ENCODE measurements around the gene ELP5. TPM values are rescaled to one million over a fixed set of nuclear protein-coding genes. Genes with fewer than 3 reads are reported as not detected.
A peak's percentile ranks its signal among the peaks of the same experiment; 100 is the strongest.

ELP5 gene
- total RNA-seq, 2 donors from 2014 or later, result 62.1 to 89.5 TPM

DNA sequence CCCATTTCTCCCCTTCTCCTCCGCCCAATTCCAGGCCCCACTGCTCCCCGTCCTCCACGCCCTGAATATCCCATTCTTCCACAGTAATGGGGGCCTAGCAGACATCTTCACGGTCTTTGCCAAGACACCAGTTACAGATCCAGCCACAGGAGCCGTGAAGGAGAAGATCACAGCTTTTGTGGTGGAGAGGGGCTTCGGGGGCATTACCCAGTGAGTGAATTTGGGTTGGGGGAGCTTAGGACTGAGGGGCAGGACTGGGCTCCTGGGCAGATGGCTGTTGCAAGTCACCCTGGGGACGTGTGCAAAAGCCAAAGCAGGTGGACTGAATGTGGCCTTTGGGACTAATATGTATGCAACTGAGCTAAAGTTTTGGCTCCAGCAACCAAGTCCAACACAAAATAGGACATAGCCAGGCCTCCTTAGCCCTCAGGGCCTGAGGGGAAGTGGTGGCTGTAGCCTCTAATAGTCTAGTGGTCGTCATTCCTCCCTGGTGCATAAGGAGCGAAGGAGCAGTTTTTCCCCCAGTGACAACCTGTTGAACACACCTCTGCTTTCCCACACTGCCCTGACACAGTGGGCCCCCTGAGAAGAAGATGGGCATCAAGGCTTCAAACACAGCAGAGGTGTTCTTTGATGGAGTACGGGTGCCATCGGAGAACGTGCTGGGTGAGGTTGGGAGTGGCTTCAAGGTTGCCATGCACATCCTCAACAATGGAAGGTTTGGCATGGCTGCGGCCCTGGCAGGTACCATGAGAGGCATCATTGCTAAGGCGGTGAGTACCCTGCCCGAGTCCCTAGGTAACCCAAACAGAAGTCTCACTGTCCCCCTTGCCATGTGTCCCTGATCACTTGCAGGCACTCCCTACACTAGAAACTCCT is 29.7 kb upstream of the ELP5 start:
- Mint-ChIP-seq H3K9me3 (no peaks in the 10 kb centered on the region), H3K4me1 (ENCODE audit: low read depth) (peaks cover 46% of the 10 kb centered on the region), H3K27me3 (ENCODE audit: low read depth) (no peaks in the 10 kb centered on the region), H3K27ac (no peak overlapping the region), H3K36me3 (ENCODE audit: insufficient read depth in 2 of 2) (peaks cover 1 to 2% of the 10 kb centered on the region in 2 donors), H3K4me3 (no peak overlapping the region)
- ATAC-seq (replicated peaks in 1 of 2), result no peak
- no peak for DNase-seq

- Mint-ChIP-seq H3K27ac (no peak overlapping the region), H3K4me1 (ENCODE audit: low read depth) (peaks cover 43% of the 10 kb centered on the region), H3K4me3 (no peak overlapping the region), H3K27me3 (ENCODE audit: low read depth) (no peaks in the 10 kb centered on the region), H3K9me3 (no peaks in the 10 kb centered on the region), H3K36me3 (ENCODE audit: insufficient read depth in 2 of 2) (peaks cover 1 to 2% of the 10 kb centered on the region in 2 donors)
- ATAC-seq (replicated peaks in 1 of 2) (no peak), DNase-seq (no peak)
Observed at GRCh38 chr17:7222972-7223292, 29.1 kb upstream of the ELP5 start.

DNA sequence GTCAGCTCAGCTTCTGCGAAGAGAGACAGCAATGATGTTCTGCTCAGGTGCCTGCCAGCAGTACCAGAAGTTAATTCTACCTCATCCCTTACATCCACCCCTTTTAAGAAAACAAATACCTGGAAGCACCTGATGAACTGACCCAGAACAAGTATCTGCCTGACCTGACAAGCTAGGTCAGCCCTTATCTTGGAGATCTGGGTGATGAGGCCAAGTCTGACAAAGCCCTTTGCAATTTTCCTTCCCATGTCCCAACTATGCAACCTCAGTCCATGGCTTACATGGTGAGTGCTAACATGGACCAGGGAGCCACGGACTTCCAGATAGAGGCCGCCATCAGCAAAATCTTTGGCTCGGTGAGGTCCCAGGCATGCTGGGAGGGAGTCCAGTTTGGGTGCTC is 28.6 kb upstream of the ELP5 start:
- Mint-ChIP-seq H3K27ac (no peak overlapping the region), H3K27me3 (ENCODE audit: low read depth) (no peaks in the 10 kb centered on the region), H3K9me3 (no peaks in the 10 kb centered on the region), H3K4me3 (no peak overlapping the region), H3K36me3 (ENCODE audit: insufficient read depth in 2 of 2) (peaks cover 1 to 4% of the 10 kb centered on the region in 2 donors), H3K4me1 (ENCODE audit: low read depth) (peaks cover 42% of the 10 kb centered on the region)
- ATAC-seq (replicated peaks in 1 of 2) (no peak), DNase-seq (no peak)

DNA sequence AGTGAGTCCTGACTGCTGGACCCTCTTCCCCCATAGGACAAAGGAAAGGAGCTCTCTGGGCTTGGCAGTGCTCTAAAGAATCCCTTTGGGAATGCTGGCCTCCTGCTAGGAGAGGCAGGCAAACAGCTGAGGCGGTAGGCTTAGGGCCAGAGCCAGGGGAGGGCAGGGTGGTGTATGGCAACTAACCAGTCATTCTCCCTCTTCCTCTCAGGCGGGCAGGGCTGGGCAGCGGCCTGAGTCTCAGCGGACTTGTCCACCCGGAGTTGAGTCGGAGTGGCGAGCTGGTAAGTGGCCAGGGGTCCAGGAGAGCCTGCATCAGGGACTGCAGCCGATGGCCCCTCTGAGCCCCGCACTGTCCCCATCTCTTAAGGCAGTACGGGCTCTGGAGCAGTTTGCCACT is 27.9 kb upstream of the ELP5 start:
- Mint-ChIP-seq H3K27me3 (ENCODE audit: low read depth) (no peaks in the 10 kb centered on the region), H3K4me3 (no peak overlapping the region), H3K4me1 (ENCODE audit: low read depth) (peaks cover 35% of the 10 kb centered on the region), H3K9me3 (no peaks in the 10 kb centered on the region), H3K27ac (no peak overlapping the region), H3K36me3 (ENCODE audit: insufficient read depth in 2 of 2) (peaks cover 1 to 4% of the 10 kb centered on the region in 2 donors)
- DNase-seq, result no peak
- ATAC-seq (replicated peaks in 1 of 2), result no peak

DNA sequence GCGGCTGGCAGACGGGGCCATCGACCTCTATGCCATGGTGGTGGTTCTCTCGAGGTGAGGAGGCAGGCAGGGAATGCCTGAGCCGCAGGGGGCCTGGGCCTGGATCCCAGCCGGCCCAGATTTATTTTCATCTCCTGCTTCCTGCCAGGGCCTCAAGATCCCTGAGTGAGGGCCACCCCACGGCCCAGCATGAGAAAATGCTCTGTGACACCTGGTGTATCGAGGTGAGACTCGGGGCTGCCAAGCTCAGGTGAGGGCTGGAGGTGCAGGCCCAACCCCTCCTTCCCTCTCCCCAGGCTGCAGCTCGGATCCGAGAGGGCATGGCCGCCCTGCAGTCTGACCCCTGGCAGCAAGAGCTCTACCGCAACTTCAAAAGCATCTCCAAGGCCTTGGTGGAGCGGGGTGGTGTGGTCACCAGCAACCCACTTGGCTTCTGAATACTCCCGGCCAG is 27.3 kb upstream of the ELP5 start:
- ATAC-seq (replicated peaks in 1 of 2) (no peak), DNase-seq (no peak)
- Mint-ChIP-seq H3K9me3 (no peaks in the 10 kb centered on the region), H3K36me3 (ENCODE audit: insufficient read depth in 2 of 2) (peaks cover 3 to 4% of the 10 kb centered on the region in 2 donors), H3K27me3 (ENCODE audit: low read depth) (no peaks in the 10 kb centered on the region), H3K27ac (no peak overlapping the region), H3K4me3 (no peak overlapping the region), H3K4me1 (ENCODE audit: low read depth) (peaks cover 29% of the 10 kb centered on the region)

DNA sequence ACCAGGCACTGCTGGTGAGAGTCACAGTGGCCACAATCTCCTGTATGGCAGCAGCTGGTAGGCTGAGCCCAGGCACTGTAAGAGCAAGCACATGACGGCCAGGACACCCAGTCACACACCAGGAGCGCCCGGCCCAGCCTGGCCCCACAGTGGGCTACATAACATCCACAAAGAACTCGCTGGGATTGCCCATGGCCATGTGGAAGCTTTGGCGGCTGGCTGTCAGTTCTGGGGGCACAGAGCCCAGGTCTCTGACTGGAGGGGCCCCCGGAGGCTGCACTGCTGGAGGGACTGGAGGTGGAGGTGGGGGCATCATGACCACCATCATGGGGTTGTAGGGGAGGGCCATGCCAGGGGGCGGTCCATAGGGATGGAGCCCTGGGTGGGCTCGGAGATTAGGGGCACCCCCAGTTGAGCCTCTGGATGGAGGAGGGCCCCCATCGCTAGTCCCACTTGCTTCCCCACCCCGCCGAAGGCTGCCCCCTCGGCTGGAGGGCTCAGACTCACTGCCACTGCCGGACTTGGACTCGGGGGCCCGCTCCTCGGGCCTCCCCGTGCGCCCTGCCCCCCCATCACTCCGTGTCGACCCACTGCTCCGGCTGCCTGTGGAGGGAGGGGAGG is 26.2 kb upstream of the ELP5 start:
- peaks cover 5% of the 10 kb centered on the region in 2 donors for H3K36me3 Mint-ChIP-seq (ENCODE audit: insufficient read depth in 2 of 2)
- peaks cover 29% of the 10 kb centered on the region for H3K4me1 Mint-ChIP-seq (ENCODE audit: low read depth)
- H3K27me3 Mint-ChIP-seq (ENCODE audit: low read depth), result no peaks in the 10 kb centered on the region
- no peak overlapping the region for H3K27ac Mint-ChIP-seq
- no peak for DNase-seq
- no peak overlapping the region for H3K4me3 Mint-ChIP-seq
- no peak for ATAC-seq (replicated peaks in 1 of 2)
- no peaks in the 10 kb centered on the region for H3K9me3 Mint-ChIP-seq

DNA sequence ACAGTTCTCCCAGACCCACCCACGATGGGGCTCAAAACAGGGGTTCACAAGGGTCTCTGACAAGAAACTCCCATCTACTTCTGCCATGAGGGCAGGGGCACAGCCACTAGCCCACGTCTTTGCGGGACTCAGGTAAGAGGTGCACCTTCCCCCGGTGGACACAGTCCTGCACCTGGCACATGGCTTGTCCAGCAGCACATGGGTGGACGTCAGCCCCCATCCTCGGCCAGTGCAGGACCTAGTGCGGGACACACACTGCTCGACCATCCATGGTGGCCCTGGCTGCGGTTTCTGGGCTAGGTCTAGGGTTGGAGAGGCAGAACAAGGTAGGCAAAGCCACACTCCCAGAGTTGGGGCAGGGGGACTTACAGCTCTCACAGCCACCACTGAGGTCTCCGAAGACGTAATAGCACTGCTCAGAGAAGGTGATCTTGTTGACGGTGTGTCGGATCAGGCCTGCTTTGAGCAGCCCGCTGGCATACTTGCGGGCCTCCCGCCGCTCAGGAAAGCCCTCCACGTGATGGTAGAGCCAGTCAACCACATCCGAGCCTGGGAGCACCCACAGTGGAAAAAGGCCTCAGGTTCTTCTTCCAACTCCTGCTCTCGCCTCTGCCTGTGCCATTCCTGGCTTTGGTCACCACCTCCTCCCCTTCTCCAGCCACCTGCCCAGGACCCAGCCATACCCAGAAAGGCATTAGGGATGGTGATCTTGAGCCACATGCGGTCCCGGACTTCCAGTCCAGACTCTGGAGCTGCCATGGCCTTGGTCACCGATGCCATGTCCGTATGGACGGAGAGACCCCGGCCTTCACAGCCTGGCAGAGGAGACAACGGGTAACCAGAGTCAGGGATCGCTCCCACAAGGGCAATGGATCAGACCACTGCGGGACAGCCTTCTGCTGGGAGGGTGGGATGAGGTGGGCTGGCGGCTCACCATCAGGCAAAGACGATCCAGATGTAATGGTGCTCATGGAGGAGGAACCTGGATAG is 25.0 kb upstream of the ELP5 start:
- no peak overlapping the region for H3K4me3 Mint-ChIP-seq
- peaks cover 29% of the 10 kb centered on the region for H3K4me1 Mint-ChIP-seq (ENCODE audit: low read depth)
- no peaks in the 10 kb centered on the region for H3K9me3 Mint-ChIP-seq
- peaks cover 5 to 6% of the 10 kb centered on the region in 2 donors for H3K36me3 Mint-ChIP-seq (ENCODE audit: insufficient read depth in 2 of 2)
- H3K27me3 Mint-ChIP-seq (ENCODE audit: low read depth), result no peaks in the 10 kb centered on the region
- no peak overlapping the region for H3K27ac Mint-ChIP-seq
- ATAC-seq (replicated peaks in 1 of 2) (no peak), DNase-seq (no peak)

GRCh38 chr17:7228920-7229319 is 23.1 kb upstream of the ELP5 start:
- H3K27ac Mint-ChIP-seq, result no peak overlapping the region
- H3K4me3 Mint-ChIP-seq, result no peak overlapping the region
- H3K36me3 Mint-ChIP-seq (ENCODE audit: insufficient read depth in 2 of 2), result peaks cover 5 to 7% of the 10 kb centered on the region in 2 donors
- peaks cover 39% of the 10 kb centered on the region for H3K4me1 Mint-ChIP-seq (ENCODE audit: low read depth)
- no peaks in the 10 kb centered on the region for H3K9me3 Mint-ChIP-seq
- no peaks in the 10 kb centered on the region for H3K27me3 Mint-ChIP-seq (ENCODE audit: low read depth)
- DNase-seq (no peak), ATAC-seq (replicated peaks in 1 of 2) (no peak)

DNA sequence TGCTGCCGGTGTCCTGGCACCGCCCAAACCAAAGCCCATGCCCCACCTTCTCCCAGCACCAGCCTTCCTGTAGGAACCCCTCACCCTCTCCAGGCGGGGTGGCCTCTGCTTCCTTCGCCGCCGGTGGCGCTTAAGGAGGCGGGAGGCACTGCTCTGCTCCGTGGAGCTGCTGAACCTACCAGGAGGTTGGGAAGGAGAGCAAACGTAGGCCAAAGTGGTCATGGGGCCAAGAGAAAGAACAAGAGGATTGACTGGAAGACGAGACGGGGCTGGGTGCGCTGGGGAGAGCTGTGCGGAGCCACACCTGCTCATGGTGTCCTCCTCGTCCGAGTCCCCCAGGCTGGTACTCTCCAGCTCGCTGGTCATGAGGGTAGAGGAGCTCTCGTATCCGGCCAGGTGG is 22.5 kb upstream of the ELP5 start:
- Mint-ChIP-seq H3K4me1 (ENCODE audit: low read depth) (peaks cover 40% of the 10 kb centered on the region), H3K27me3 (ENCODE audit: low read depth) (no peaks in the 10 kb centered on the region), H3K4me3 (no peak overlapping the region), H3K27ac (no peak overlapping the region), H3K36me3 (ENCODE audit: insufficient read depth in 2 of 2) (peaks cover 6 to 8% of the 10 kb centered on the region in 2 donors), H3K9me3 (no peaks in the 10 kb centered on the region)
- ATAC-seq (replicated peaks in 1 of 2), result no peak
- DNase-seq, result no peak

- Mint-ChIP-seq H3K4me1 (ENCODE audit: low read depth) (peaks cover 66% of the 10 kb centered on the region), H3K36me3 (ENCODE audit: insufficient read depth in 2 of 2) (peaks cover 8 to 14% of the 10 kb centered on the region in 2 donors), H3K9me3 (no peaks in the 10 kb centered on the region), H3K27me3 (ENCODE audit: low read depth) (no peaks in the 10 kb centered on the region), H3K27ac (no peak overlapping the region), H3K4me3 (peak overlapping the region; percentile 36 to 89)
- DNase-seq (no peak), ATAC-seq (replicated peaks in 1 of 2) (no peak)
Observed at GRCh38 chr17:7232114-7232513, 19.9 kb upstream of the ELP5 start.

GRCh38 chr17:7233701-7234082 is 18.3 kb upstream of the ELP5 start:
- peaks cover 8 to 15% of the 10 kb centered on the region in 2 donors for H3K36me3 Mint-ChIP-seq (ENCODE audit: insufficient read depth in 2 of 2)

DNA sequence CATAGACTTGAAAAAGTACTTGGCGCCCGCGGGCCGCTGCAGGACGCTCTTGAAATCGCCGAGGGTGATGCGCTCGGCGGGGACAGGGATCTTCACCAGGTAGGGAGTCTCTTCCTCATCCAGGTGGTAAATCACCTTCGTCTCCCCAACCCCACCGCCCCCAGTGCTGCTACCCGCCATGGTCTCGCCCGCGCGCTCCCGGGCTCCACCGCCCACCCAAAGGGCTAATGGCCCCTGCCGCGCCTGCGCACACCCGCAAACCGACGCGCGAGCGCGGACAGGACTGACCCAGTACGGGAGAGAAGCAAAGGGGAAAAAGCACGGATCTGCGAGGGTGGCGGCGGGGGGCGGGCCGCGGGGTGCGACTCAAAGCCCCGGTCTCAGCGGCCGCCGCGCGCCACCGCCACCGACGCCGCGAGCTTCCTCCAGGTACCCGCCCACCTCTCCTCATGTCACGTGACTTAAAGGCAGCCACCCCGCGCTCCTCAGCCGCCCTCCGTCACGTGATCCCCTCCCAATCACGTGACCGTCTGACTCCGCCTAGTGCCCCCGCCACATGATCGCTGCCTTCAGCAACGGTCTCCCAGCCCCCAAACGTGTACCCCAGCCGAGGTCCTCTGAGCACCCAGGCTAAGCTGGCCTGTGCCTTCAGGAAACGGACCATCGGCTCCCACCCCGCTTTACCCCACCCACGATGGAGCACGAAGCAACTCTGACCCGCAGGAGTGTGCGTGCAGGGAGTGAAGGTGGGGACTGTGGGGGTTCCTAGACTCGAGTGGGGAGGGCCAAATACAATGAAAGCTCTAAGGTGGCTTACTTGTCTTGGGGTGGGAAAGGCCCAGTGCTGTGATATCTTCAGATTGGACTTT is 17.7 kb upstream of the ELP5 start, which contains the start of gene DVL2:
Gene DVL2 (minus strand): TSS at position 435 of the 869 bp plus-strand sequence. CDS start 255 bp downstream, at position 180.
- Mint-ChIP-seq H3K4me3 (peak within 1 kb of the TSS; percentile 85 to 89), H3K9me3 (no peaks in the 10 kb centered on the region), H3K27me3 (ENCODE audit: low read depth) (no peaks in the 10 kb centered on the region), H3K27ac (peak within 1 kb of the TSS; percentile 79), H3K36me3 (ENCODE audit: insufficient read depth in 2 of 2) (peaks cover 10 to 16% of the 10 kb centered on the region in 2 donors), H3K4me1 (ENCODE audit: low read depth) (peaks cover 65% of the 10 kb centered on the region)
- DNase-seq (peak; percentile 95 to 98), ATAC-seq (replicated peaks in 1 of 2) (peak; percentile 57 to 60)

More at GRCh38 chr17:7233701-7234082, 18.3 kb upstream of the ELP5 start:
- H3K4me1 Mint-ChIP-seq (ENCODE audit: low read depth), result peaks cover 65% of the 10 kb centered on the region
- peak overlapping the region; percentile 79 for H3K27ac Mint-ChIP-seq
- H3K9me3 Mint-ChIP-seq, result no peaks in the 10 kb centered on the region
- DNase-seq (no peak), ATAC-seq (replicated peaks in 1 of 2) (peak; percentile 1 to 3)
- no peaks in the 10 kb centered on the region for H3K27me3 Mint-ChIP-seq (ENCODE audit: low read depth)
- H3K4me3 Mint-ChIP-seq, result peak overlapping the region; percentile 85 to 89
